Colonic mucosa (tissue), 4 donors: ENCODE data around the gene LVRN. TPM values are rescaled to one million over a fixed set of nuclear protein-coding genes. Genes with fewer than 3 reads are reported as not detected.

Source experiments
- DNase-seq: peaks from one replicate; pipeline ENCODE4 v3.0.0-alpha.2; 2020
- H3K27ac ChIP-seq: fragments of 200-600 bp; one replicate; pipeline ENCODE4 v1.8.0; 2021
- H3K27me3 ChIP-seq: fragments of 200-600 bp; one replicate; pipeline ENCODE4 v1.8.0; 2021
- H3K36me3 ChIP-seq: fragments of 200-600 bp; one replicate; pipeline ENCODE4 v1.8.0; 2021
- H3K4me1 ChIP-seq: fragments of 200-600 bp; one replicate; pipeline ENCODE4 v1.8.0; 2021; ENCODE audit warnings: mild to moderate bottlenecking
- H3K4me3 ChIP-seq: fragments of 200-600 bp; one replicate; pipeline ENCODE4 v1.8.0; 2021
- H3K9ac ChIP-seq, 2 donors: one replicate each; pipeline ENCODE4 v1.7.0; 2013; ENCODE audit warnings: control low read depth in 2 of 2, low read depth in 2 of 2, low read length in 2 of 2
- H3K9me3 ChIP-seq: fragments of 200-600 bp; one replicate; pipeline ENCODE4 v1.8.0; 2021
- CTCF ChIP-seq: fragments of 200-600 bp; IDR thresholded peaks from one replicate; pipeline ENCODE4 v1.8.0; 2022; ENCODE audit warnings: antibody characterized with exemption, mild to moderate bottlenecking
- intact Hi-C: fragments of 100-400 bp; cut with DNase I; formaldehyde crosslinking; loops from one replicate; pipeline ENCODE4 v1.14.1; 2022
- total RNA-seq, 2 donors: library from RNA; stranded (reverse); fragmentation: NEBNext Ultra II Directional in 1 of 2; extraction: Animal tissue kit (Norgen Biotek cat#: 25700) in 1 of 2; gene quantifications; one replicate each; pipeline ENCODE4 v1.2.1, GENCODE V29; 2021
- donor health status: healthy.
- donor health status: DM: no; HTN: no; CAD: no.
- donor health status: DM: no; HTN: no; CAD: no.

The LVRN gene
- total RNA-seq, 2 donors from 2014 or later, result 0.10 to 0.90 TPM

- TF ChIP-seq CTCF, result no peak
- Histone ChIP-seq H3K36me3 (no peaks in the 10 kb centered on the region), H3K27ac (no peak overlapping the region), H3K4me3 (no peak overlapping the region), H3K27me3 (no peaks in the 10 kb centered on the region), H3K4me1 (no peaks in the 10 kb centered on the region), H3K9me3 (no peaks in the 10 kb centered on the region), H3K9ac (no peak overlapping the region)
- no peak for DNase-seq
- intact Hi-C loops, result no loop called here
Observed at GRCh38 chr5:115932991-115933390, 29.3 kb upstream of the LVRN start.

GRCh38 chr5:115934388-115934974 lies 27.8 kb upstream of the LVRN start:
- no peak overlapping the region for H3K9ac ChIP-seq
- no peak for TF ChIP-seq CTCF
- intact Hi-C loops, result no loop called here
- H3K36me3 ChIP-seq, result no peaks in the 10 kb centered on the region
- no peak for DNase-seq
- H3K4me3 ChIP-seq, result no peak overlapping the region
- H3K9me3 ChIP-seq, result no peaks in the 10 kb centered on the region
- H3K27me3 ChIP-seq, result no peaks in the 10 kb centered on the region
- H3K27ac ChIP-seq, result no peak overlapping the region
- no peaks in the 10 kb centered on the region for H3K4me1 ChIP-seq

GRCh38 chr5:115936031-115936430 lies 26.2 kb upstream of the LVRN start:
- Histone ChIP-seq H3K36me3 (no peaks in the 10 kb centered on the region), H3K4me3 (no peak overlapping the region), H3K27me3 (no peaks in the 10 kb centered on the region), H3K9me3 (no peaks in the 10 kb centered on the region), H3K4me1 (no peaks in the 10 kb centered on the region), H3K9ac (no peak overlapping the region), H3K27ac (no peak overlapping the region)
- intact Hi-C loops, result no loop called here
- TF ChIP-seq CTCF, result no peak
- DNase-seq, result no peak

- no peak for TF ChIP-seq CTCF
- no peaks in the 10 kb centered on the region for H3K4me1 ChIP-seq
- H3K9ac ChIP-seq, result no peak overlapping the region
- intact Hi-C loops, result no loop called here
- H3K27me3 ChIP-seq, result no peaks in the 10 kb centered on the region
- no peaks in the 10 kb centered on the region for H3K36me3 ChIP-seq
- H3K9me3 ChIP-seq, result no peaks in the 10 kb centered on the region
- H3K27ac ChIP-seq, result no peak overlapping the region
- H3K4me3 ChIP-seq, result no peak overlapping the region
- DNase-seq, result no peak
Observed at GRCh38 chr5:115939059-115939458, 23.2 kb upstream of the LVRN start.

- DNase-seq, result no peak
Observed at GRCh38 chr5:115940080-115940810, 22.0 kb upstream of the LVRN start.

More at GRCh38 chr5:115940080-115940810, 22.0 kb upstream of the LVRN start:
- Histone ChIP-seq H3K4me3 (no peak overlapping the region), H3K36me3 (no peaks in the 10 kb centered on the region), H3K27ac (no peak overlapping the region), H3K9ac (no peak overlapping the region), H3K4me1 (no peaks in the 10 kb centered on the region), H3K27me3 (no peaks in the 10 kb centered on the region), H3K9me3 (no peaks in the 10 kb centered on the region)
- intact Hi-C loops, result no loop called here
- TF ChIP-seq CTCF, result no peak
